Measurements from ENCODE around the gene RTL1.

The RTL1 gene

GRCh38 chr14:100899884-100900771 lies 3.4 kb downstream of the RTL1 start:
- no peak overlapping the region for H3K4me3 ChIP-seq (replicated peaks; ENCODE audit: low read depth, low read length)
- DNase-seq (ENCODE audit: extremely low read depth, low read depth): no peak
- no peak for TF ChIP-seq CTCF (IDR thresholded peaks at IDR 0.05; ENCODE audit: low read depth, low read length, missing control alignments)

- TF ChIP-seq CTCF (IDR thresholded peaks at IDR 0.05; ENCODE audit: low read depth, low read length, missing control alignments): no peak
- no peak overlapping the region for H3K4me3 ChIP-seq (replicated peaks; ENCODE audit: low read depth, low read length)
- DNase-seq (ENCODE audit: extremely low read depth, low read depth): no peak
Measured at GRCh38 chr14:100898935-100899883, 4.3 kb downstream of the RTL1 start.

- DNase-seq (ENCODE audit: extremely low read depth, low read depth): no peak
- no peak for TF ChIP-seq CTCF (IDR thresholded peaks at IDR 0.05; ENCODE audit: low read depth, low read length, missing control alignments)
- H3K4me3 ChIP-seq (replicated peaks; ENCODE audit: low read depth, low read length): no peak overlapping the region
Measured at GRCh38 chr14:100898465-100898864, 5.1 kb downstream of the RTL1 start.

- H3K4me3 ChIP-seq (replicated peaks; ENCODE audit: low read depth, low read length): no peak overlapping the region
- TF ChIP-seq CTCF (IDR thresholded peaks at IDR 0.05; ENCODE audit: low read depth, low read length, missing control alignments): no peak
- DNase-seq (ENCODE audit: extremely low read depth, low read depth): no peak
Measured at GRCh38 chr14:100896369-100897060, 7.0 kb downstream of the RTL1 start.

DNA sequence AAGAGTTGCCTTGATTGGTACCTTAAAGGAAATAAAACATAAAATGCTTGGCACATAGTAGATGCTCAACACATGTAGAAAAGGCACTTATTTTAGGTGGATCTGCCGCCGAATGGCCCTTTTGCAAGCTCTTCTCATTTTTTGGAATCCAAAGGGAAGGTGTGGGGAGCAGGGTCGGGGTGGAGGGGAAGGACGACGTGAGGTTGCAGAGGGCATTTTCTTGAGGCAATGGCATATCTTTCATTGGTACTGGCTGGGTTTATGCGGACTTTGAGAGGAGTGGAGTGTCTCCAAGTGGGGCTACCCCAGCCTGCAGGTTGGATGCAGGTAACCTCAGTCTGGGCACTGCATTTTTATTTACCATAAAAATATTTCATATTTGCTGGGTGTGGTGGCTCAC lies 8.1 kb downstream of the RTL1 start:
- DNase-seq (ENCODE audit: extremely low read depth, low read depth): no peak
- no peak for TF ChIP-seq CTCF (IDR thresholded peaks at IDR 0.05; ENCODE audit: low read depth, low read length, missing control alignments)
- no peak overlapping the region for H3K4me3 ChIP-seq (replicated peaks; ENCODE audit: low read depth, low read length)

DNA sequence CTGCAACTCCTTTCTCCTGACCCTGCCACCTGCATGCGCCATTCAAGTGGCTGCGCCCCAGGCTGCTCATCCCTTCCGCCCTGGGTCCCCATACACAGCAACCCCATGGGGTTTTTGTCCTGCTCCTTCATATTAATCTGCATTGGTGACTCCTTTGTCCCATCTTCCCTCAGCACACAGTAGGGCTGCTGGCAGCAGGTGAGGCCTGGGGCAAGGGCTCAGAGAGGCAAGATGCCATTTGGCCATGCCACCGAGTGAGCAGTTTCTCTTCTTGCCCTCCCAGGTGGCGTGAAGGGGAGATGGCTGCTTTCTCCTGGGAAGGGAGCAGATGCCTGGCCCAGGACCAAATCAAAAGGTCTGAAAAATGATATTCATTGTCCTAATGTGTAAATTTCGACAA lies 9.1 kb downstream of the RTL1 start:
- H3K4me3 ChIP-seq (replicated peaks; ENCODE audit: low read depth, low read length): no peak overlapping the region
- DNase-seq (ENCODE audit: extremely low read depth, low read depth): no peak
- TF ChIP-seq CTCF (IDR thresholded peaks at IDR 0.05; ENCODE audit: low read depth, low read length, missing control alignments): no peak

Measured in HFF-Myc (cell line).